HCT116 (cell line): ENCODE data around the gene SCAANT1.

Source experiments
- EZH2 ChIP-seq: fragments of 200-600 bp; sonication (generic); IDR thresholded peaks from 2 replicates; pipeline ENCODE4 v1.6.1; 2017; ENCODE audit warnings: antibody characterized with exemption, mixed run types
- EZH2phosphoT487 ChIP-seq: fragments of 200-600 bp; IDR thresholded peaks from 2 replicates; pipeline ENCODE4 v1.6.1; 2018; ENCODE audit warnings: antibody characterized with exemption, borderline replicate concordance
- JUND ChIP-seq: IDR thresholded peaks from 2 replicates; pipeline ENCODE4 v1.6.1; 2012
- POLR2A ChIP-seq: IDR thresholded peaks from 2 replicates; pipeline ENCODE4 v1.7.0; 2011; ENCODE audit warnings: borderline replicate concordance; ENCODE audit not compliant: insufficient read depth, insufficient read length; ENCODE audit errors: extremely low read depth
- POLR2AphosphoS5 ChIP-seq: IDR thresholded peaks from 2 replicates; pipeline ENCODE4 v1.6.1; 2011; ENCODE audit warnings: mild to moderate bottlenecking, low read depth, low read length, moderate library complexity
- RAD21 ChIP-seq: IDR thresholded peaks from 2 replicates; pipeline ENCODE4 v1.6.1; 2012; ENCODE audit warnings: low read depth, mild to moderate bottlenecking
- SIN3A ChIP-seq: IDR thresholded peaks from 2 replicates; pipeline ENCODE4 v1.6.1; 2012; ENCODE audit warnings: low read depth
- SP1 ChIP-seq: IDR thresholded peaks from 2 replicates; pipeline ENCODE4 v1.6.1; 2012; ENCODE audit warnings: low read depth
- TCF7L2 ChIP-seq: IDR thresholded peaks from 2 replicates; pipeline ENCODE4 v1.7.0; 2011; ENCODE audit warnings: borderline replicate concordance, inconsistent platforms; ENCODE audit not compliant: insufficient read depth, insufficient read length; ENCODE audit errors: extremely low read depth
- YY1 ChIP-seq: IDR thresholded peaks from 2 replicates; pipeline ENCODE4 v1.6.1; 2011; ENCODE audit warnings: low read length, low read depth, moderate library complexity, mild to moderate bottlenecking; ENCODE audit not compliant: insufficient replicate concordance; ENCODE audit errors: extremely low read depth
- TF ChIP-seq, protein P1 (sequence below), 3 experiments: fragments of 200-600 bp in 1 of 3; sonication (generic) in 1 of 3; IDR thresholded peaks in 2 of 3; conservative IDR thresholded peaks in 1 of 3; 2 replicates each; pipeline ENCODE4 v1.5.1; 2012 to 2017; ENCODE audit warnings: low read depth in 2 of 3, low read length in 2 of 3, antibody characterized with exemption in 1 of 3, borderline replicate concordance in 1 of 3, control low read depth in 1 of 3, mild to moderate bottlenecking in 1 of 3, mixed read lengths in 1 of 3, mixed run types in 1 of 3, moderate library complexity in 1 of 3; ENCODE audit not compliant: insufficient read depth in 1 of 3
- TF ChIP-seq, protein P2 (sequence below): IDR thresholded peaks from 2 replicates; pipeline ENCODE4 v1.6.1; 2012; ENCODE audit warnings: low read depth
- TF ChIP-seq, protein P3 (sequence below): IDR thresholded peaks from 2 replicates; pipeline ENCODE4 v1.6.1; 2011; ENCODE audit warnings: mild to moderate bottlenecking, low read length, moderate library complexity; ENCODE audit not compliant: insufficient replicate concordance; ENCODE audit errors: extremely low read depth

DNA sequence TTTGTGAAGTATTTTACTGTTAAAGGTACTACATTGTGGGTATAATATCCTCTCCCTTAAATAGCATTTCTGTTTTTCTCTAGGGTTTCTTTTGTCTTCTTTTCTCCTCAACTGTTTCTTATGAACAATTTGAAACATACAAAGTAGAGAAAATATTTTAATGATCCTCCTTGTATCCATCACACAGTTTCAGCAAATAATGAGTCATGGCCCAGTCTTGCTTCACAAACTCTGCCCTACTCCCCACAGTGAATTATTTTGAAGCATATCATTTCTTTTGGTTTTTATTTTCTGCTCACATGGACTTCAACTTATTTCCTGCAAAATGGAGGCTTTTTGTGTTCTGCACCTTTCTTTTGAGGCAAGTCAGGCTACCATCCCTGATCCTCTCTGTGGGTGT, 6.1 kb upstream of the SCAANT1 start:
- TF ChIP-seq POLR2A: no peak
- TF ChIP-seq YY1: no peak
- TF ChIP-seq, protein P1, sequence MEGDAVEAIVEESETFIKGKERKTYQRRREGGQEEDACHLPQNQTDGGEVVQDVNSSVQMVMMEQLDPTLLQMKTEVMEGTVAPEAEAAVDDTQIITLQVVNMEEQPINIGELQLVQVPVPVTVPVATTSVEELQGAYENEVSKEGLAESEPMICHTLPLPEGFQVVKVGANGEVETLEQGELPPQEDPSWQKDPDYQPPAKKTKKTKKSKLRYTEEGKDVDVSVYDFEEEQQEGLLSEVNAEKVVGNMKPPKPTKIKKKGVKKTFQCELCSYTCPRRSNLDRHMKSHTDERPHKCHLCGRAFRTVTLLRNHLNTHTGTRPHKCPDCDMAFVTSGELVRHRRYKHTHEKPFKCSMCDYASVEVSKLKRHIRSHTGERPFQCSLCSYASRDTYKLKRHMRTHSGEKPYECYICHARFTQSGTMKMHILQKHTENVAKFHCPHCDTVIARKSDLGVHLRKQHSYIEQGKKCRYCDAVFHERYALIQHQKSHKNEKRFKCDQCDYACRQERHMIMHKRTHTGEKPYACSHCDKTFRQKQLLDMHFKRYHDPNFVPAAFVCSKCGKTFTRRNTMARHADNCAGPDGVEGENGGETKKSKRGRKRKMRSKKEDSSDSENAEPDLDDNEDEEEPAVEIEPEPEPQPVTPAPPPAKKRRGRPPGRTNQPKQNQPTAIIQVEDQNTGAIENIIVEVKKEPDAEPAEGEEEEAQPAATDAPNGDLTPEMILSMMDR (IDR thresholded peaks at IDR 0.05 in 2 of 3, conservative IDR thresholded peaks at IDR 0.05 in 1 of 3; ENCODE audit: borderline replicate concordance in 1 of 3, insufficient read depth in 1 of 3, low read depth in 2 of 3, low read length in 2 of 3): no peak
- TF ChIP-seq JUND: no peak
- no peak for TF ChIP-seq POLR2AphosphoS5
- no peak for TF ChIP-seq EZH2
- TF ChIP-seq, protein P2, sequence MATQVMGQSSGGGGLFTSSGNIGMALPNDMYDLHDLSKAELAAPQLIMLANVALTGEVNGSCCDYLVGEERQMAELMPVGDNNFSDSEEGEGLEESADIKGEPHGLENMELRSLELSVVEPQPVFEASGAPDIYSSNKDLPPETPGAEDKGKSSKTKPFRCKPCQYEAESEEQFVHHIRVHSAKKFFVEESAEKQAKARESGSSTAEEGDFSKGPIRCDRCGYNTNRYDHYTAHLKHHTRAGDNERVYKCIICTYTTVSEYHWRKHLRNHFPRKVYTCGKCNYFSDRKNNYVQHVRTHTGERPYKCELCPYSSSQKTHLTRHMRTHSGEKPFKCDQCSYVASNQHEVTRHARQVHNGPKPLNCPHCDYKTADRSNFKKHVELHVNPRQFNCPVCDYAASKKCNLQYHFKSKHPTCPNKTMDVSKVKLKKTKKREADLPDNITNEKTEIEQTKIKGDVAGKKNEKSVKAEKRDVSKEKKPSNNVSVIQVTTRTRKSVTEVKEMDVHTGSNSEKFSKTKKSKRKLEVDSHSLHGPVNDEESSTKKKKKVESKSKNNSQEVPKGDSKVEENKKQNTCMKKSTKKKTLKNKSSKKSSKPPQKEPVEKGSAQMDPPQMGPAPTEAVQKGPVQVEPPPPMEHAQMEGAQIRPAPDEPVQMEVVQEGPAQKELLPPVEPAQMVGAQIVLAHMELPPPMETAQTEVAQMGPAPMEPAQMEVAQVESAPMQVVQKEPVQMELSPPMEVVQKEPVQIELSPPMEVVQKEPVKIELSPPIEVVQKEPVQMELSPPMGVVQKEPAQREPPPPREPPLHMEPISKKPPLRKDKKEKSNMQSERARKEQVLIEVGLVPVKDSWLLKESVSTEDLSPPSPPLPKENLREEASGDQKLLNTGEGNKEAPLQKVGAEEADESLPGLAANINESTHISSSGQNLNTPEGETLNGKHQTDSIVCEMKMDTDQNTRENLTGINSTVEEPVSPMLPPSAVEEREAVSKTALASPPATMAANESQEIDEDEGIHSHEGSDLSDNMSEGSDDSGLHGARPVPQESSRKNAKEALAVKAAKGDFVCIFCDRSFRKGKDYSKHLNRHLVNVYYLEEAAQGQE: no peak
- no peak for TF ChIP-seq TCF7L2
- TF ChIP-seq EZH2phosphoT487: no peak
- no peak for TF ChIP-seq SP1
- TF ChIP-seq SIN3A: no peak
- no peak for TF ChIP-seq RAD21
- TF ChIP-seq, protein P3, sequence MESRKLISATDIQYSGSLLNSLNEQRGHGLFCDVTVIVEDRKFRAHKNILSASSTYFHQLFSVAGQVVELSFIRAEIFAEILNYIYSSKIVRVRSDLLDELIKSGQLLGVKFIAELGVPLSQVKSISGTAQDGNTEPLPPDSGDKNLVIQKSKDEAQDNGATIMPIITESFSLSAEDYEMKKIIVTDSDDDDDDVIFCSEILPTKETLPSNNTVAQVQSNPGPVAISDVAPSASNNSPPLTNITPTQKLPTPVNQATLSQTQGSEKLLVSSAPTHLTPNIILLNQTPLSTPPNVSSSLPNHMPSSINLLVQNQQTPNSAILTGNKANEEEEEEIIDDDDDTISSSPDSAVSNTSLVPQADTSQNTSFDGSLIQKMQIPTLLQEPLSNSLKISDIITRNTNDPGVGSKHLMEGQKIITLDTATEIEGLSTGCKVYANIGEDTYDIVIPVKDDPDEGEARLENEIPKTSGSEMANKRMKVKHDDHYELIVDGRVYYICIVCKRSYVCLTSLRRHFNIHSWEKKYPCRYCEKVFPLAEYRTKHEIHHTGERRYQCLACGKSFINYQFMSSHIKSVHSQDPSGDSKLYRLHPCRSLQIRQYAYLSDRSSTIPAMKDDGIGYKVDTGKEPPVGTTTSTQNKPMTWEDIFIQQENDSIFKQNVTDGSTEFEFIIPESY: no peak
